Brain microvascular endothelial cell (primary cell): ENCODE data around the gene RABL3.

ENCODE experiments used
- DNase-seq: peaks from one replicate; pipeline ENCODE4 v3.0.0-alpha.2; 2020
- H3K27ac ChIP-seq: fragments of 250-450 bp; sonication (Bioruptor Pico); 2 replicates; pipeline ENCODE4 v1.5.1; 2020; ENCODE audit warnings: mild to moderate bottlenecking, moderate library complexity
- H3K27me3 ChIP-seq: fragments of 250-450 bp; sonication (Bioruptor Pico); replicated peaks from 2 replicates; pipeline ENCODE4 v1.5.1; 2020; ENCODE audit warnings: mild to moderate bottlenecking
- H3K36me3 ChIP-seq: fragments of 250-450 bp; sonication (Bioruptor Pico); replicated peaks from 2 replicates; pipeline ENCODE4 v1.5.1; 2020; ENCODE audit warnings: mild to moderate bottlenecking
- H3K4me3 ChIP-seq: 2 replicates; pipeline ENCODE4 v1.5.1; 2011; ENCODE audit warnings: low read depth, mild to moderate bottlenecking, control low read depth, low read length, moderate library complexity
- in situ Hi-C: cut with HindIII; loops from 2 replicates; pipeline ENCODE4 v1.10.0; 2017; ENCODE audit warnings: low sequenced_read_pairs, low pct_ligation_motif_present
- TF ChIP-seq, protein P1 (sequence below): IDR thresholded peaks from 2 replicates; pipeline ENCODE4 v1.5.1; 2011; ENCODE audit warnings: low read depth, mild to moderate bottlenecking, moderate library complexity, low read length, control low read depth, inconsistent platforms; ENCODE audit errors: missing control alignments

RABL3 gene

DNA sequence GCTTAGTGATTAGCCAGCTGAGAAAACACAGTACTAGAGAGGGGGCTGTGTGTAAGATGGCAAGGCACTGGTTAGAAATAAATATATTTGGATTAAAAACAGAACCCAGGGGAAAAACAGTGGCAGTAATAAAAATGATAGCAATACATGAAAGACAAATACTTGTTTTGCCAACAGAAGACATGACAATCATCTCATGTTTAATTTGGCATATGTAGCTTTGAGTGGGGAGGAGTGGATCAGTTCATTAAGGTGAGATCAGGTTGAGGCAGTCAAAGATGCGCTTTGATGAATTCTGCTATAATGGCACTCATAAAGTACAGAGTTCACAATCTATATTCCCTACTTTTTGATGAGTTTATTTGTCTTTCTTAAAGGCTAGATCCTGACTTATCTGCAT, 56.9 kb downstream of the RABL3 start:
- H3K4me3 ChIP-seq = no peak overlapping the region
- TF ChIP-seq, protein P1, sequence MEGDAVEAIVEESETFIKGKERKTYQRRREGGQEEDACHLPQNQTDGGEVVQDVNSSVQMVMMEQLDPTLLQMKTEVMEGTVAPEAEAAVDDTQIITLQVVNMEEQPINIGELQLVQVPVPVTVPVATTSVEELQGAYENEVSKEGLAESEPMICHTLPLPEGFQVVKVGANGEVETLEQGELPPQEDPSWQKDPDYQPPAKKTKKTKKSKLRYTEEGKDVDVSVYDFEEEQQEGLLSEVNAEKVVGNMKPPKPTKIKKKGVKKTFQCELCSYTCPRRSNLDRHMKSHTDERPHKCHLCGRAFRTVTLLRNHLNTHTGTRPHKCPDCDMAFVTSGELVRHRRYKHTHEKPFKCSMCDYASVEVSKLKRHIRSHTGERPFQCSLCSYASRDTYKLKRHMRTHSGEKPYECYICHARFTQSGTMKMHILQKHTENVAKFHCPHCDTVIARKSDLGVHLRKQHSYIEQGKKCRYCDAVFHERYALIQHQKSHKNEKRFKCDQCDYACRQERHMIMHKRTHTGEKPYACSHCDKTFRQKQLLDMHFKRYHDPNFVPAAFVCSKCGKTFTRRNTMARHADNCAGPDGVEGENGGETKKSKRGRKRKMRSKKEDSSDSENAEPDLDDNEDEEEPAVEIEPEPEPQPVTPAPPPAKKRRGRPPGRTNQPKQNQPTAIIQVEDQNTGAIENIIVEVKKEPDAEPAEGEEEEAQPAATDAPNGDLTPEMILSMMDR = no peak
- in situ Hi-C loops = no loop called here
- H3K27me3 ChIP-seq = no peaks in the 10 kb centered on the region
- no peak for DNase-seq
- H3K27ac ChIP-seq = no peak overlapping the region
- no peaks in the 10 kb centered on the region for H3K36me3 ChIP-seq

DNA sequence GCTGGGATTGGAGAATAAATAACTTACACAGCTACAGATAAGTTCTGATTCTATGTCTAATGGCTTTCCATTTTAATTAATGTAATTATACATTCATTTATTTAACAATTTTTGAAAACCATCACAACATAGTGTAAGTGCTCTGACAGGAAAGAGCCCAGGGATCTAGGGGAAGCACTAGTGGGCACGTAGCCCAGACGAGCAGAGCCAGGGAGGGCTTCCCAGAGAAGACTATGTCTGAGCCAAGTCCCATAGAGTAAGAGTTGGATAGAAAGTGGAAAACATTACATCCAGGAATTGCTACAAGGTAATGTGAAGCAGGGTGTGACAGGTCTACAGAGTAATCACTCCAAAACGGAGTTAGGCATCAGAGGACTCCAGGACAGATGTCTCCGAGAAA, 57.4 kb downstream of the RABL3 start:
- Histone ChIP-seq H3K27ac (no peak overlapping the region), H3K4me3 (no peak overlapping the region), H3K36me3 (no peaks in the 10 kb centered on the region), H3K27me3 (no peaks in the 10 kb centered on the region)
- TF ChIP-seq, protein P1 = no peak
- in situ Hi-C loops = no loop called here
- no peak for DNase-seq

DNA sequence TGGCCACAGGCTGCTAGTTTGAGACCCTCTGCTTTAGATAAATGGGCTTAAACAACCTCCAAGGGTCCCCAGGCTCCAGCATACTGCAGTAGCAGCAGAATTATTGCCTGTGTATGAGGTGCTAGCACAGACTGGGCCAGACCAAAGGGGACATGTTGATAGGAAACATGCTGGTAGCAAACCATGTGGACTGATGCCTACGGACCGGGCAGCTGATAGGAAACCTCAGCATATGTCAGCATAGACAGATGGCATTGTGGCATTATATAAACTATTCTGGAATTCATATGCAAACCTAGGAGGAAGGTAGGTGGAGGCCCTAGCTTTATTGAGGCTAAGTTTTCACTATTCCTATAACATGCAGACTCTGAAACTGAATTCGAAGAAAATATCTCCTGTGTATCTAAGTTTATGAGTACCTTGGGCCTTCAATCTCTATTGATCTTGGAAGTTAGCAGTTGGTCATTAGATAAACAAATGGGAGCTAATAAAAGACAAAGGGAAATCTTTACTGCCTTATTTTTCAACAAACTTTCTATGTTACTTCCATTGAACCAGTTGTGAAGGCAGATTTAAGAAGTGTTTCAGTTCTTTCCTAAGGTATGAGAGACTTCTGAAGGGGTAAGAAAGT, 58.5 kb downstream of the RABL3 start:
- H3K4me3 ChIP-seq = no peak overlapping the region
- H3K27ac ChIP-seq = no peak overlapping the region
- no peaks in the 10 kb centered on the region for H3K36me3 ChIP-seq
- no peaks in the 10 kb centered on the region for H3K27me3 ChIP-seq
- in situ Hi-C loops = no loop called here
- DNase-seq = no peak
- TF ChIP-seq, protein P1 = no peak

DNA sequence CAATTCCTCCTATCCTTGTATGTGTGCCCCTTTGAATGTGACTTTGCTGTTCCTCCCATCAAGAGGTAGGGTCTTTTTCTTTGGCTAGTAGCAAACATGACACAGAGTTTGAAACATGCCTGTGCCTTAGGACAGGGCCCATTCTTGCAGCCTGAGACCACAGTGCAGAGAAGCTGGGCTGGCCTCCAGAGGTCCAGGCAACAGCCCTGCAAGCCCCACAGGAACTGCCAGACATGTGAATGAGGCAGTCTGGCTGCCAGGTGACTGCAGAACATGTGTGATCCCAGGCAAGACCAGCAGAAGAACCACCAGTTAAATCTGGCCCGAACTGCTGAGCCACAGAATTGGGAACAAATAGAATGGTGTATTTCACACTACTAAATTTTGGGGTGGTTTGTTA, 59.1 kb downstream of the RABL3 start:
- no peak overlapping the region for H3K4me3 ChIP-seq
- H3K27me3 ChIP-seq = no peaks in the 10 kb centered on the region
- TF ChIP-seq, protein P1 = no peak
- H3K36me3 ChIP-seq = no peaks in the 10 kb centered on the region
- in situ Hi-C loops = no loop called here
- no peak for DNase-seq
- H3K27ac ChIP-seq = no peak overlapping the region

DNA sequence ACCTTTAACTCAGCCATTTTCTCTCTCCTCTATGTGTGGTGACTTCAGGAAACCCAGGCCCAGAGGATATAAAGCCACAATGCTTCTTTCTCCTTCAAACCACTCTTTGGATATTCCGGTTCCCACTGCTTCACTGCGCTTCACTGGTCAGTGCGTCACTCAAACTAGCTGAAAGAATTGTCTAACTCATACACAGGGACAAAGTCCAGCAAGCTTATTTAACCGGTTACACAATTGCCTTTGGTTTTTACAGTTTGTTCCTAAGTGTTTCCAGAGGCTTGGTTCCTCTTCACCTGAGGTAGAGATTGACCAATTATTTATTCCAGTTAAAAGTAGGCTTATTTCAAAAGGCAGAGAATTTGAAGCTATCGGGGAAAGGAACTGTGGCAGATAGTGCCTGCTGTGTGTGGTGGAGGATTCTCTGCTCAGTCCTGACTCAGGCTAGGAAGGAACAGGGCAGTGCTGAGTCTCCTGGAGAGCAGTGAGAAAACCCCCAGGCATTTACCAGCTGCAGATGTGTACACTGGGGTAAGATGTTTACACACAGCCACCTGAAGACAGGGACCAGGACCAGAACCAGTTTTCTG, 60.1 kb downstream of the RABL3 start, which contains the start of gene HGD:
TSS of gene HGD (minus strand) at position 145 of the 587 bp plus-strand sequence. CDS start at position 17, 128 bp downstream.
- DNase-seq = no peak
- Histone ChIP-seq H3K27me3 (no peaks in the 10 kb centered on the region), H3K4me3 (no peak within 1 kb of the TSS), H3K36me3 (no peaks in the 10 kb centered on the region), H3K27ac (no peak within 1 kb of the TSS)
- TF ChIP-seq, protein P1 = no peak
- in situ Hi-C loops = no loop called here

DNA sequence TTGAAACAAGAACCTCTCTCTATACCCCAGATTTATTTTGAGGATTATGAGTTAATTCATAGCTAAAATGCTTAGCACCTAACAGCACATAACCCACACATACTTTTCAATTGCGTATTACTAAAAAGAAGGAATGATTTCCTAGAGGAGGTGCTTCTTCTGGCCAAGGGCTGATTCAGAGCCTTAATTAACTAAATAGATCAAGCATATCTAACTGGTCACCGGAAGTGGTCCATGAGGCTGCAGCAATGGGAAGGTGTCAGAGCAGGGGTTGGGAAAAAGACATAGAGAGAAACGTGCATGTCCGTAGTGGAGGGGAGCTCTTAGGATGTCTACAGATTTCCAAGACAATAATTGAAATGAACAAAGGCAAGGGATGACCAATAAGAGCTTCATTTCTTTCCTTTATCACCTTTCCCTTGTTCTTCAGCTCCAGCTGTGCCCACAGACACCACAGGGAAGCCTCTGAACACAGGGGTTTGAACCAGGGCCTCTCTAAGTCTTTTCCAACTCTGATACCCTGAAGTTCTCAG, 60.7 kb downstream of the RABL3 start:
- TF ChIP-seq, protein P1 = no peak
- H3K4me3 ChIP-seq = no peak overlapping the region
- H3K27me3 ChIP-seq = no peaks in the 10 kb centered on the region
- no peaks in the 10 kb centered on the region for H3K36me3 ChIP-seq
- DNase-seq = no peak
- no peak overlapping the region for H3K27ac ChIP-seq
- in situ Hi-C loops = no loop called here
